ENCODE data around the gene NKAIN2. TPM values are rescaled to one million over a fixed set of nuclear protein-coding genes. Genes with fewer than 3 reads are reported as not detected.

The NKAIN2 gene
- total and polyA plus RNA-seq, 12 donors = 0.07 to 3.0 (median 0.28) TPM; not detected in 1

- Histone ChIP-seq H3K27ac (peak overlapping the region in 5 of 10 donors; percentile 11 to 41 (median 15)), H3K4me1 (peaks cover 0 to 9% (median 0%) of the 10 kb centered on the region in 9 donors), H3K9me3 (peaks cover 0 to 3% (median 0%) of the 10 kb centered on the region in 11 donors), H3K36me3 (no peaks in the 10 kb centered on the region), H3K27me3 (no peaks in the 10 kb centered on the region), H3K4me3 (no peak overlapping the region)
- ATAC-seq (peak in 6 of 8 donors; percentile 71 to 88 (median 78)), DNase-seq (no peak)
- intact Hi-C loops (cut with DNase I) = no loop called here
- TF ChIP-seq, protein P1, sequence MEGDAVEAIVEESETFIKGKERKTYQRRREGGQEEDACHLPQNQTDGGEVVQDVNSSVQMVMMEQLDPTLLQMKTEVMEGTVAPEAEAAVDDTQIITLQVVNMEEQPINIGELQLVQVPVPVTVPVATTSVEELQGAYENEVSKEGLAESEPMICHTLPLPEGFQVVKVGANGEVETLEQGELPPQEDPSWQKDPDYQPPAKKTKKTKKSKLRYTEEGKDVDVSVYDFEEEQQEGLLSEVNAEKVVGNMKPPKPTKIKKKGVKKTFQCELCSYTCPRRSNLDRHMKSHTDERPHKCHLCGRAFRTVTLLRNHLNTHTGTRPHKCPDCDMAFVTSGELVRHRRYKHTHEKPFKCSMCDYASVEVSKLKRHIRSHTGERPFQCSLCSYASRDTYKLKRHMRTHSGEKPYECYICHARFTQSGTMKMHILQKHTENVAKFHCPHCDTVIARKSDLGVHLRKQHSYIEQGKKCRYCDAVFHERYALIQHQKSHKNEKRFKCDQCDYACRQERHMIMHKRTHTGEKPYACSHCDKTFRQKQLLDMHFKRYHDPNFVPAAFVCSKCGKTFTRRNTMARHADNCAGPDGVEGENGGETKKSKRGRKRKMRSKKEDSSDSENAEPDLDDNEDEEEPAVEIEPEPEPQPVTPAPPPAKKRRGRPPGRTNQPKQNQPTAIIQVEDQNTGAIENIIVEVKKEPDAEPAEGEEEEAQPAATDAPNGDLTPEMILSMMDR (IDR thresholded peaks at IDR 0.05) = no peak
- WGBS, 2 donors = 53 to 56% methylated on average over 5 of the region's 5 CpGs
These were observed 85.3 kb downstream of the NKAIN2 start for GRCh38 chr6:123888771-123889513.

DNA sequence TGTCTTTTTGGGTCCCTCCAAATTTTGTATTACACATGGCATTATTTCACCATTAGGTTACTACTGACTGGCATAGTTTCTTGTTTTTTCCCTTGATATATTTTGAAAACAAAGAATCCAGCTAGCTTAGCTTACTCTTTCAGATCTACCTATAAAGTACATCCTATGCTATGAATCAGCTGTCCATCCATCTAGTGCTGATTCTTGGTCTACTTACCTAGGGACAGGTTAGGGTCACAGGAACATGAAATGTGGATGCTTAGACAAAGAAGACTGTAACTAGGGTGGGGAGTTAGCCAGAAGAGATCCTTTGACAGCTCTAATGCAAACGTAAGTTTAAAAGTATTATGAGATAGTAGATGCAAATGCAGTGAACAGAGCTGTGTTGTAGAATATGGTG is 91.7 kb downstream of the NKAIN2 start:
- WGBS, 2 donors = 73 to 83% methylated on average over 1 of the region's 1 CpG
- no peak for DNase-seq
- intact Hi-C loops (cut with DNase I) = no loop called here

DNA sequence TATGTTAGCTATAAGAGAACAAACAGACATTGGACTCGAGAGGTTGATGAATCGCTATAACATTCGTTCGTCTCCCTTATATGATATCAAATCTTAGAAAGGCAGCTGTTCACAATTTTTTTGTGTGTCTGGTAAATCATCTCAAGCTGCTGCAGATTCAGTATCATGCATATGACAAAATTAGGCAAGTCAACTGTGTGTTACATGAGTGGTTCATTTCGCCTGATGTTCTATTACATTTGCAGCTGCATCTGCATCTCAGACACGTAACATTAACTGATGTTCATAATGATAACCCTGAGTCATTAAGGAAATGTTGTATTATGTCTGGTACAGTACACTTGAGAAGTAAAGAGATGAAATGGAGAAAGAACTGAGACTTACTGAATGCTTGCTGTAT is 92.1 kb downstream of the NKAIN2 start:
- H3K9me3 ChIP-seq = no peaks in the 10 kb centered on the region
- H3K4me1 ChIP-seq = no peaks in the 10 kb centered on the region
- TF ChIP-seq, protein P1 (IDR thresholded peaks at IDR 0.05) = no peak
- 86 to 88% methylated on average over 6 of the region's 6 CpGs for whole genome bisulfite sequencing, 2 donors
- no peaks in the 10 kb centered on the region for H3K27me3 ChIP-seq
- H3K36me3 ChIP-seq = no peaks in the 10 kb centered on the region
- ATAC-seq (no peak), DNase-seq (no peak)
- H3K4me3 ChIP-seq = no peak overlapping the region
- H3K27ac ChIP-seq = no peak overlapping the region
- intact Hi-C loops (cut with DNase I) = no loop called here

More for the DNA sequence above, 91.7 kb downstream of the NKAIN2 start:
- TF ChIP-seq, protein P1 (IDR thresholded peaks at IDR 0.05) = no peak
- Histone ChIP-seq H3K36me3 (no peaks in the 10 kb centered on the region), H3K4me1 (no peaks in the 10 kb centered on the region), H3K27ac (no peak overlapping the region), H3K9me3 (no peaks in the 10 kb centered on the region), H3K4me3 (no peak overlapping the region), H3K27me3 (no peaks in the 10 kb centered on the region)
- no peak for ATAC-seq

DNA sequence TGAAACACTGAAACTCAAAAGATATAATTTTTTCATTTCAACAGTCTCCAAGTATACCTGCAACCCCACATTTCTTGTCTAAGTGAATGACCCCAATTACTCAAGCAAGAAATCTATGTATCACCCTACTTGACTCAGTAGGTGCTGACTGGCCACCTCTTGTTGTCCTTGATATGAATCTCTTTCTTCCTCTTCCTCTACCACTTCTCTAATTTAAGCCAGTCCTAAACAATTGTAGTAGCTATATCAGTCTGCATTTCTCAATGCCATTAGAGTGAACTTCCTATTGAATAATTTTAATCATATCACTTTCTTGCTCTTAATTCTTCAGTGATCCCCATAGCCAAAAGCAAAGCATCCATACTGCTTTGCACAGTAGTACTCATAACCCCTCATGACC is 93.2 kb downstream of the NKAIN2 start:
- H3K27ac ChIP-seq = no peak overlapping the region
- DNase-seq (no peak), ATAC-seq (no peak)
- H3K9me3 ChIP-seq = no peaks in the 10 kb centered on the region
- intact Hi-C loops (cut with DNase I) = no loop called here
- TF ChIP-seq, protein P1 (IDR thresholded peaks at IDR 0.05) = no peak
- H3K36me3 ChIP-seq = no peaks in the 10 kb centered on the region
- no peak overlapping the region for H3K4me3 ChIP-seq
- H3K4me1 ChIP-seq = no peaks in the 10 kb centered on the region
- no peaks in the 10 kb centered on the region for H3K27me3 ChIP-seq

Measured in heart right ventricle (tissue), 16 donors.